ENCODE data around the gene FGFBP1.

GRCh38 chr4:15935504-15936402, 2.8 kb downstream of the FGFBP1 start:
- TF ChIP-seq CTCF (conservative IDR thresholded peaks at IDR 0.05; ENCODE audit: low read depth, low read length) (no peak), EZH2phosphoT487 (IDR thresholded peaks at IDR 0.05; ENCODE audit: borderline replicate concordance, low read length) (no peak)
